Measurements from ENCODE around the gene OSBPL5.

OSBPL5 gene

GRCh38 chr11:3165152-3165705 is at the start of gene OSBPL5:
TSS of gene OSBPL5 (minus strand) at chr11:3165310. CDS start at chr11:3129148, 36,162 bp downstream.
- in situ Hi-C loops (cut with MboI; ENCODE audit: low sequenced_read_pairs): no loop called here

- in situ Hi-C loops (cut with MboI; ENCODE audit: low sequenced_read_pairs): loop anchor here (10.0 kb wide), 1 partner anchor 100 kb away; no protein-coding TSS in a partner anchor
These were observed 49.2 kb upstream of the OSBPL5 start for GRCh38 chr11:3214420-3214699.

GRCh38 chr11:3213659-3214419 is 48.7 kb upstream of the OSBPL5 start:
- in situ Hi-C loops (cut with MboI; ENCODE audit: low sequenced_read_pairs): loop anchor here (10.0 kb wide), 1 partner anchor 99 kb away; no protein-coding TSS in a partner anchor

- in situ Hi-C loops (cut with MboI; ENCODE audit: low sequenced_read_pairs): no loop called here
These were observed 43.2 kb upstream of the OSBPL5 start for GRCh38 chr11:3208272-3208671.

GRCh38 chr11:3207526-3208189 is 42.5 kb upstream of the OSBPL5 start:
- in situ Hi-C loops (cut with MboI; ENCODE audit: low sequenced_read_pairs): no loop called here

- in situ Hi-C loops (cut with MboI; ENCODE audit: low sequenced_read_pairs): no loop called here
These were observed 41.8 kb upstream of the OSBPL5 start for GRCh38 chr11:3206922-3207204.

- in situ Hi-C loops (cut with MboI; ENCODE audit: low sequenced_read_pairs): no loop called here
These were observed 41.2 kb upstream of the OSBPL5 start for GRCh38 chr11:3206156-3206921.

- in situ Hi-C loops (cut with MboI; ENCODE audit: low sequenced_read_pairs): no loop called here
These were observed 40.4 kb upstream of the OSBPL5 start for GRCh38 chr11:3205261-3206155.

- in situ Hi-C loops (cut with MboI; ENCODE audit: low sequenced_read_pairs): no loop called here
These were observed 39.3 kb upstream of the OSBPL5 start for GRCh38 chr11:3204141-3205015.

GRCh38 chr11:3203221-3204043 is 38.3 kb upstream of the OSBPL5 start:
- in situ Hi-C loops (cut with MboI; ENCODE audit: low sequenced_read_pairs): no loop called here

- in situ Hi-C loops (cut with MboI; ENCODE audit: low sequenced_read_pairs): no loop called here
These were observed 37.6 kb upstream of the OSBPL5 start for GRCh38 chr11:3202759-3203158.

- in situ Hi-C loops (cut with MboI; ENCODE audit: low sequenced_read_pairs): no loop called here
These were observed 37.2 kb upstream of the OSBPL5 start for GRCh38 chr11:3202305-3202704.

- in situ Hi-C loops (cut with MboI; ENCODE audit: low sequenced_read_pairs): no loop called here
These were observed 36.6 kb upstream of the OSBPL5 start for GRCh38 chr11:3201677-3202181.

GRCh38 chr11:3201112-3201581 is 36.0 kb upstream of the OSBPL5 start:
- in situ Hi-C loops (cut with MboI; ENCODE audit: low sequenced_read_pairs): no loop called here

GRCh38 chr11:3200388-3201111 is 35.4 kb upstream of the OSBPL5 start:
- in situ Hi-C loops (cut with MboI; ENCODE audit: low sequenced_read_pairs): no loop called here

GRCh38 chr11:3199537-3200295 is 34.6 kb upstream of the OSBPL5 start:
- in situ Hi-C loops (cut with MboI; ENCODE audit: low sequenced_read_pairs): no loop called here

GRCh38 chr11:3198815-3199214 is 33.7 kb upstream of the OSBPL5 start:
- in situ Hi-C loops (cut with MboI; ENCODE audit: low sequenced_read_pairs): no loop called here

Data from HL-60/S4 (cell line).